K562 (cell line): ENCODE measurements around the gene PPM1F. TPM values are rescaled to one million over a fixed set of nuclear protein-coding genes. Genes with fewer than 3 reads are reported as not detected.

Experiments used
- CHD1 ChIP-seq: fragments of 200-600 bp; sonication (generic); IDR thresholded peaks from one replicate; pipeline ENCODE4 v1.6.1; 2012; ENCODE audit warnings: mild to moderate bottlenecking, moderate library complexity, low read length, inconsistent platforms
- EGR1 ChIP-seq: fragments of 450-650 bp; conservative IDR thresholded peaks from 2 replicates; pipeline ENCODE4 v1.6.1; 2017; ENCODE audit warnings: mild to moderate bottlenecking
- HNRNPLL ChIP-seq: fragments of 200-400 bp; formaldehyde crosslinking; IDR thresholded peaks from 2 replicates; pipeline ENCODE4 v1.6.1; 2017; ENCODE audit warnings: low read length, low read depth, mild to moderate bottlenecking; ENCODE audit not compliant: poor library complexity, severe bottlenecking
- HNRNPUL1 ChIP-seq: fragments of 200-400 bp; formaldehyde crosslinking; IDR thresholded peaks from 2 replicates; pipeline ENCODE4 v1.6.1; 2017; ENCODE audit warnings: low read length
- MAZ ChIP-seq, 2 experiments: fragments of 450-650 bp in 1 of 2; sonication (generic) in 1 of 2; formaldehyde crosslinking; IDR thresholded peaks in 1 of 2; conservative IDR thresholded peaks in 1 of 2; 2 replicates each; pipeline versions ENCODE4 v1.4.0 to v1.5.0; 2020; ENCODE audit warnings: mild to moderate bottlenecking in 1 of 2, missing genetic modification reagents in 1 of 2
- NR3C1 ChIP-seq: sonication (generic); formaldehyde crosslinking; IDR thresholded peaks from 2 replicates; pipeline ENCODE4 v1.8.1; 2022; ENCODE audit warnings: missing genetic modification reagents
- POLR2G ChIP-seq: fragments of 200-400 bp; formaldehyde crosslinking; IDR thresholded peaks from 2 replicates; pipeline ENCODE4 v1.6.1; 2017; ENCODE audit warnings: low read depth, mild to moderate bottlenecking, antibody characterized with exemption, low read length, moderate library complexity
- SETDB1 ChIP-seq: IDR thresholded peaks from one replicate; pipeline ENCODE4 v1.6.1; 2012; ENCODE audit warnings: low read length, control low read depth, inconsistent platforms
- SUPT5H ChIP-seq: fragments of 450-650 bp; IDR thresholded peaks from 2 replicates; pipeline ENCODE4 v1.6.1; 2016
- TAF15 ChIP-seq: fragments of 200-400 bp; formaldehyde crosslinking; IDR thresholded peaks from 2 replicates; pipeline ENCODE4 v1.6.1; 2017; ENCODE audit warnings: mild to moderate bottlenecking, low read depth, low read length, moderate library complexity
- TCF7 ChIP-seq: sonication (generic); IDR thresholded peaks from 2 replicates; pipeline ENCODE4 v1.6.1; 2016; ENCODE audit warnings: antibody characterized with exemption, borderline replicate concordance
- THAP12 ChIP-seq: fragments of 250-450 bp; sonication (Bioruptor Pico); IDR thresholded peaks from 2 replicates; pipeline ENCODE4 v1.9.0; 2021; ENCODE audit warnings: mild to moderate bottlenecking, inconsistent platforms
- ZBTB17 ChIP-seq: fragments of 450-650 bp; formaldehyde crosslinking; IDR thresholded peaks from 2 replicates; pipeline ENCODE4 v1.4.0; 2020; ENCODE audit warnings: mild to moderate bottlenecking
- ZBTB7A ChIP-seq: IDR thresholded peaks from 2 replicates; pipeline ENCODE4 v1.6.1; 2011; ENCODE audit warnings: low read depth, mild to moderate bottlenecking, low read length, moderate library complexity, borderline replicate concordance; ENCODE audit not compliant: control insufficient read depth
- ZNF449 ChIP-seq: fragments of 250-450 bp; sonication (Bioruptor Pico); IDR thresholded peaks from 2 replicates; pipeline ENCODE4 v1.8.0; 2022; ENCODE audit warnings: moderate library complexity, mild to moderate bottlenecking, inconsistent platforms
- ZNF511 ChIP-seq: sonication (generic); formaldehyde crosslinking; IDR thresholded peaks from 2 replicates; pipeline ENCODE4 v1.8.0; 2022; ENCODE audit warnings: mild to moderate bottlenecking, missing genetic modification reagents
- ZNF696 ChIP-seq: fragments of 250-450 bp; sonication (Bioruptor Pico); conservative IDR thresholded peaks from 2 replicates; pipeline ENCODE4 v1.4.0; 2020; ENCODE audit warnings: mild to moderate bottlenecking, moderate library complexity
- ZNF77 ChIP-seq: fragments of 250-450 bp; sonication (Bioruptor Pico); IDR thresholded peaks from 2 replicates; pipeline ENCODE4 v1.5.0; 2020
- polyA plus RNA-seq, 8 experiments: library from polyadenylated mRNA; depleted of rRNA in 4 of 8; stranded (reverse) in 5 of 8; unstranded in 3 of 8; fragments of >200 nt; fragmentation: Nextera tagmentation in 2 of 8; fragmentation: Illumina TruSeq in 1 of 8; extraction: Ambion mirVana in 2 of 8; extraction: Trizol in 1 of 8; gene quantifications; 2 replicates each; pipeline versions ENCODE4 v1.2.1 to v1.2.3, GENCODE V29; 2011 to 2014; ENCODE audit warnings: inconsistent platforms in 1 of 8, missing spikeins in 1 of 8
- total RNA-seq, 7 experiments: library from RNA; depleted of rRNA in 6 of 7; stranded (reverse); fragments of >200 nt in 6 of 7; fragmentation: Illumina TruSeq in 2 of 7; extraction: Trizol in 2 of 7; gene quantifications; 2 replicates each; pipeline versions ENCODE4 v1.2.1 to v1.2.3, GENCODE V29; 2011 to 2021; ENCODE audit warnings: low replicate concordance in 1 of 7
- TF ChIP-seq, protein P1 (sequence below): sonication (generic); formaldehyde crosslinking; IDR thresholded peaks from 2 replicates; pipeline ENCODE4 v1.8.1; 2023; ENCODE audit warnings: mild to moderate bottlenecking, missing genetic modification reagents, moderate library complexity
- TF ChIP-seq, protein P2 (sequence below), 2 experiments: fragments of 450-650 bp in 1 of 2; sonication (generic) in 1 of 2; formaldehyde crosslinking; conservative IDR thresholded peaks; 2 replicates each; pipeline versions ENCODE4 v1.4.0 to v1.8.1; 2020 to 2022; ENCODE audit warnings: mild to moderate bottlenecking in 1 of 2, missing genetic modification reagents in 1 of 2

Gene PPM1F
- total and polyA plus RNA-seq, 9 of the 15 experiments (the other 6 are each of a cell fraction or from before 2014, with no cell fraction given): 2.1 to 159 (median 64.0) TPM

GRCh38 chr22:21927174-21927823 is 25.3 kb downstream of the PPM1F start (continued):
- TF ChIP-seq, protein P1, sequence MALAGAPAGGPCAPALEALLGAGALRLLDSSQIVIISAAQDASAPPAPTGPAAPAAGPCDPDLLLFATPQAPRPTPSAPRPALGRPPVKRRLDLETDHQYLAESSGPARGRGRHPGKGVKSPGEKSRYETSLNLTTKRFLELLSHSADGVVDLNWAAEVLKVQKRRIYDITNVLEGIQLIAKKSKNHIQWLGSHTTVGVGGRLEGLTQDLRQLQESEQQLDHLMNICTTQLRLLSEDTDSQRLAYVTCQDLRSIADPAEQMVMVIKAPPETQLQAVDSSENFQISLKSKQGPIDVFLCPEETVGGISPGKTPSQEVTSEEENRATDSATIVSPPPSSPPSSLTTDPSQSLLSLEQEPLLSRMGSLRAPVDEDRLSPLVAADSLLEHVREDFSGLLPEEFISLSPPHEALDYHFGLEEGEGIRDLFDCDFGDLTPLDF: no peak
- TF ChIP-seq ZNF449 (CRISPR knock-in tag) (no peak), CHD1 (peak; percentile 51), SUPT5H (peak; percentile 27; the same call in 1 of the 2 replicates), ZNF696 (CRISPR knock-in tag) (no peak), ZBTB17 (CRISPR knock-in tag) (0 out of 2 replicates have a peak, but pooled peaks have one; percentile 23), HNRNPUL1 (peak; percentile 10; the same call in 1 of the 2 replicates), SETDB1 (peak; percentile 36), POLR2G (peak; percentile 70), ZBTB7A (0 out of 2 replicates have a peak, but pooled peaks have one; percentile 45), EGR1 (peak; percentile 84), TAF15 (peak; percentile 53; the same call in 1 of the 2 replicates), TCF7 (peak; percentile 61; the same call in 1 of the 2 replicates), NR3C1 (CRISPR knock-in tag) (no peak), HNRNPLL (peak; percentile 7), ZNF511 (peak; percentile 77; the same call in 1 of the 2 replicates), THAP12 (CRISPR knock-in tag) (peak; percentile 93), ZNF77 (CRISPR knock-in tag) (peak; percentile 86; the same call in 1 of the 2 replicates), MAZ (CRISPR knock-in tag; conservative IDR thresholded peaks at IDR 0.05 in 1 of 2, IDR thresholded peaks at IDR 0.05 in 1 of 2) (peak in 1 of 2 experiments; percentile 16; a peak in 1 of 4 replicates)
- TF ChIP-seq, protein P2, sequence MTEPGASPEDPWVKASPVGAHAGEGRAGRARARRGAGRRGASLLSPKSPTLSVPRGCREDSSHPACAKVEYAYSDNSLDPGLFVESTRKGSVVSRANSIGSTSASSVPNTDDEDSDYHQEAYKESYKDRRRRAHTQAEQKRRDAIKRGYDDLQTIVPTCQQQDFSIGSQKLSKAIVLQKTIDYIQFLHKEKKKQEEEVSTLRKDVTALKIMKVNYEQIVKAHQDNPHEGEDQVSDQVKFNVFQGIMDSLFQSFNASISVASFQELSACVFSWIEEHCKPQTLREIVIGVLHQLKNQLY (CRISPR knock-in tag; conservative IDR thresholded peaks at IDR 0.05): peak in 1 of 2 experiments; percentile 55; a peak in 2 of 4 replicates
